Right atrium auricular region (tissue), 2 donors: Measurements from ENCODE around the gene MAGI2. TPM values are rescaled to one million over a fixed set of nuclear protein-coding genes. Genes with fewer than 3 reads are reported as not detected.

Source experiments
- DNase-seq: peaks from one replicate; pipeline ENCODE4 v3.0.0-alpha.2; 2019; ENCODE audit warnings: low spot score
- H3K27ac ChIP-seq, 2 donors: fragments of 200-600 bp; sonication (generic); 1 replicate in 1 of 2; 2 replicates in 1 of 2; pipeline ENCODE4 v1.5.1; 2016 to 2019
- H3K27me3 ChIP-seq, 2 donors: fragments of 200-600 bp; sonication (generic); one replicate each; pipeline versions ENCODE4 v1.5.1 to v1.6.0; 2017 to 2019
- H3K36me3 ChIP-seq: fragments of 200-600 bp; sonication (generic); one replicate; pipeline ENCODE4 v1.5.1; 2016
- H3K4me1 ChIP-seq, 2 donors: fragments of 200-600 bp; sonication (generic); one replicate each; pipeline versions ENCODE4 v1.5.1 to v1.6.0; 2017 to 2019
- H3K4me3 ChIP-seq, 2 donors: fragments of 200-600 bp; sonication (generic); 1 replicate in 1 of 2; 2 replicates in 1 of 2; pipeline ENCODE4 v1.5.1; 2017 to 2019; ENCODE audit warnings: mild to moderate bottlenecking in 1 of 2, moderate library complexity in 1 of 2
- H3K9me3 ChIP-seq, 2 donors: fragments of 200-600 bp; sonication (generic); one replicate each; pipeline ENCODE4 v1.5.1; 2019
- CTCF ChIP-seq, 2 donors: fragments of 200-600 bp; sonication (generic); IDR thresholded peaks; one replicate each; pipeline ENCODE4 v1.5.1; 2019; ENCODE audit warnings: antibody characterized with exemption in 2 of 2
- total RNA-seq, 2 donors: library from RNA; depleted of rRNA; stranded (reverse); fragments of >200 nt; gene quantifications; one replicate each; pipeline ENCODE4 v1.1.0, GENCODE V29; 2016

MAGI2 gene
- total RNA-seq, 2 donors from 2014 or later, result 5.9 to 6.0 TPM

DNA sequence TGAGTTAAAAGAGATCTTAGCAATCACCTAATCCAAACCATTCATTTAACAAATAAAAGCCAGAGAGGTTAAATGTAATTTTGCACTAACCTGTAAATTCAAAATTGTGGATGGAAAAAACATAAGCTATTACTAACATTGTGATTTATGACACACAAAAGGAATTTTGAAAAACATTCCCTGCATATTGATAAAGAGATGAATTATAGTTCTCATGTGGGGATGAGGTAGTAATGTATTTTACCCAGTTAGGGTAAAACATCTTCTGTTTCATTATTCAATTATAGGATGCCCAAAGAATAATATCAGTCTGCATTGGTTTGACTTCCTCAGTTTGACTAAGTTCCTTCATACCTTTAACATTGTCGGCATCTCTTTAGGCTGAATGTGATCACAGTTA lies 1093.6 kb downstream of the MAGI2 start:
- DNase-seq, result no peak
- TF ChIP-seq CTCF (IDR thresholded peaks at IDR 0.05), result no peak
- no peaks in the 10 kb centered on the region for H3K36me3 ChIP-seq

GRCh38 chr7:78357709-78358108 lies 1095.8 kb downstream of the MAGI2 start:
- DNase-seq, result no peak
- TF ChIP-seq CTCF (IDR thresholded peaks at IDR 0.05), result no peak
- Histone ChIP-seq H3K9me3 (no peaks in the 10 kb centered on the region), H3K4me1 (no peaks in the 10 kb centered on the region), H3K27me3 (no peaks in the 10 kb centered on the region), H3K27ac (no peak overlapping the region), H3K36me3 (no peaks in the 10 kb centered on the region), H3K4me3 (no peak overlapping the region)

More for the DNA sequence above, 1093.6 kb downstream of the MAGI2 start:
- H3K27ac ChIP-seq, result no peak overlapping the region
- H3K9me3 ChIP-seq, result no peaks in the 10 kb centered on the region
- no peaks in the 10 kb centered on the region for H3K27me3 ChIP-seq
- no peak overlapping the region for H3K4me3 ChIP-seq
- H3K4me1 ChIP-seq, result no peaks in the 10 kb centered on the region

DNA sequence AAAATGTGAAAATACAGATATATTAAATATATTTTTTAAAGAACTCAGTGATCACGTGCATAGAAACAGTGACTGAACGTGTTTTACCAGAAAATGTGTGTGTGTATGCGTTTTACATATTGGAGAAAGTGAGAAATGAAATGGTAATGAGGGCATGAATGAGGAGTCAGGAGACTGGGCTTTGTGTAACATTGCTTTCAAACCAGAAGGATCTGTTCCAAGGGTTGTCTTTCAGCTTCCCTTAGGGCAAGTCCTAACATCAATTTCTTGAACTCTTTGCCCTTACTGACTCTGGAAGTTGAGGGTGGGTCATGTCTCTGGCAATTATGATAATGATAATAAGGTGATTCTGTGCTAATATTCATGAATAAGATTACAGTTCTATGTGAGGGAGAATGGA lies 1097.6 kb downstream of the MAGI2 start:
- Histone ChIP-seq H3K36me3 (no peaks in the 10 kb centered on the region), H3K9me3 (no peaks in the 10 kb centered on the region), H3K27ac (no peak overlapping the region), H3K4me3 (no peak overlapping the region), H3K27me3 (no peaks in the 10 kb centered on the region), H3K4me1 (no peaks in the 10 kb centered on the region)
- no peak for DNase-seq
- TF ChIP-seq CTCF (IDR thresholded peaks at IDR 0.05), result no peak

GRCh38 chr7:78350926-78351325 lies 1102.5 kb downstream of the MAGI2 start:
- TF ChIP-seq CTCF (IDR thresholded peaks at IDR 0.05), result no peak

GRCh38 chr7:78350391-78350790 lies 1103.1 kb downstream of the MAGI2 start:
- H3K36me3 ChIP-seq, result no peaks in the 10 kb centered on the region
- H3K27me3 ChIP-seq, result no peaks in the 10 kb centered on the region
- no peak overlapping the region for H3K27ac ChIP-seq
- TF ChIP-seq CTCF (IDR thresholded peaks at IDR 0.05), result no peak
- no peaks in the 10 kb centered on the region for H3K9me3 ChIP-seq
- H3K4me3 ChIP-seq, result no peak overlapping the region
- H3K4me1 ChIP-seq, result peaks cover 0 to 11% of the 10 kb centered on the region in 2 donors
- DNase-seq, result no peak

More at GRCh38 chr7:78350926-78351325, 1102.5 kb downstream of the MAGI2 start:
- DNase-seq, result no peak
- H3K27ac ChIP-seq, result no peak overlapping the region
- H3K4me3 ChIP-seq, result no peak overlapping the region
- no peaks in the 10 kb centered on the region for H3K27me3 ChIP-seq
- H3K4me1 ChIP-seq, result peaks cover 0 to 6% of the 10 kb centered on the region in 2 donors
- H3K9me3 ChIP-seq, result no peaks in the 10 kb centered on the region
- H3K36me3 ChIP-seq, result no peaks in the 10 kb centered on the region

DNA sequence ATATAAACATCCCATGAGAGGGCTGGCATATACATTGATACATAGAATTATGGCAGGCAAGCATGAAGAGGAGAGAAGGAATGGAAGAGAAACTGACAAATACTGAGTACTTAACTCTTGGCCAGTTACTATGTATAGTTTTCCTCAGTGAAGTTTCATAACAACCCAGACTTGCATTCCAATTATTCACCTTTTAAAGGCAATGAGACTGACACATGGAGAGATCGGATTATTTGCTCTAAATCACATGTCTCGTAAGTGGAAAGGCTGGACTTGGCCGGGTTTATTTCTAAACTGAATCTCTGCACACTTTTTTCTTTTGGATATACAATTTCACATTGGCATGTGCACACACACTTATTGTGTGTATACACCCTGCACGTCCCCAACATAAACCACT lies 1106.6 kb downstream of the MAGI2 start:
- peaks cover 0 to 12% of the 10 kb centered on the region in 2 donors for H3K4me1 ChIP-seq
- H3K27ac ChIP-seq, result no peak overlapping the region
- DNase-seq, result no peak
- no peak for TF ChIP-seq CTCF (IDR thresholded peaks at IDR 0.05)
- H3K4me3 ChIP-seq, result no peak overlapping the region
- no peaks in the 10 kb centered on the region for H3K27me3 ChIP-seq
- no peaks in the 10 kb centered on the region for H3K36me3 ChIP-seq
- no peaks in the 10 kb centered on the region for H3K9me3 ChIP-seq
